Pancreas (tissue), 10 donors: ENCODE results near the gene RNF19B. TPM values are rescaled to one million over a fixed set of nuclear protein-coding genes. Genes with fewer than 3 reads are reported as not detected.

ENCODE experiments used
- ATAC-seq, 4 donors: fragments of 200-7000 bp; cut with Tn5 transposase; one replicate each; pipeline versions ENCODE4 v1.8.0 to v1.9.1; 2020; ENCODE audit warnings: mild to moderate bottlenecking in 4 of 4, moderate library complexity in 4 of 4
- DNase-seq, 6 donors: peaks; one replicate each; pipeline ENCODE4 v3.0.0-alpha.2; 2020
- FAIRE-seq: peaks from 2 replicates; lab custom pipeline; 2012; peaks lifted over from hg19 to GRCh38; lab: Jason Lieb, UNC
- H3K27ac ChIP-seq, 4 donors: fragments of 200-600 bp; sonication (generic); 1 replicate in 3 of 4; 2 replicates in 1 of 4; pipeline versions ENCODE4 v1.5.0 to v1.8.0; 2020
- H3K27me3 ChIP-seq, 4 donors: fragments of 200-600 bp; one replicate each; pipeline ENCODE4 v1.8.0; 2021
- H3K36me3 ChIP-seq, 3 donors: fragments of 200-600 bp; sonication (generic) in 1 of 3; one replicate each; pipeline versions ENCODE4 v1.5.0 to v1.8.0; 2020 to 2021
- H3K4me1 ChIP-seq, 3 donors: fragments of 200-600 bp; one replicate each; pipeline ENCODE4 v1.8.0; 2021
- H3K4me3 ChIP-seq, 4 donors: fragments of 200-600 bp; sonication (generic) in 2 of 4; one replicate each; pipeline versions ENCODE4 v1.5.0 to v1.8.0; 2020 to 2021
- H3K9me3 ChIP-seq, 4 donors: fragments of 200-600 bp; one replicate each; pipeline ENCODE4 v1.8.0; 2021
- CTCF ChIP-seq, 4 donors: fragments of 200-600 bp; sonication (generic) in 3 of 4; IDR thresholded peaks; one replicate each; pipeline versions ENCODE4 v1.5.0 to v1.8.0; 2021; ENCODE audit warnings: antibody characterized with exemption in 4 of 4
- WGBS, 2 donors: extraction: QIAGEN DNeasy Blood & Tissue Kit; methylation state at CpG; one replicate each; pipeline ENCODE4 v1.1.7; 2013; 5-methylcytosine and 5-hydroxymethylcytosine counted together
- intact Hi-C, 3 donors: fragments of 100-400 bp; cut with DNase I; formaldehyde crosslinking; loops; one replicate each; pipeline versions ENCODE4 v1.11.1 to v1.14.2; 2022
- polyA plus RNA-seq, 2 donors: library from polyadenylated mRNA; stranded (reverse); fragments of 200-250 nt; gene quantifications; one replicate each; pipeline ENCODE4 v1.2.3, GENCODE V29; 2013
- total RNA-seq, 6 donors: library from RNA; stranded (reverse); fragmentation: NEBNext Ultra II Directional in 4 of 6; extraction: Animal tissue kit (Norgen Biotek cat#: 25700) in 4 of 6; gene quantifications; one replicate each; pipeline versions ENCODE4 v1.2.1 to v1.2.4, GENCODE V29; 2021 to 2023
- donor health status: healthy with polysubstance abuse.
- donor health status: DM: no; HTN: no; CAD: no; lungs with moderate emphysema.
- donor health status: DM: no; HTN: no; CAD: no.
- donor health status: control.
- donor health status: control.
- donor health status: Bipolar disorder and iron deficiency.
- donor health status: DM: yes; HTN: yes; CAD: no.
- donor health status: DM: no; HTN: no; CAD: no.
- donor health status: DM: no; HTN: no; CAD: no.
- donor health status: DM: yes; HTN: yes; CAD: no.

The RNF19B gene
- total and polyA plus RNA-seq, 8 donors, result 2.3 to 16.3 (median 8.0) TPM

GRCh38 chr1:32939655-32940371 lies 24.8 kb downstream of the RNF19B start:
- intact Hi-C loops, result no loop called here
- Histone ChIP-seq H3K27ac (peak overlapping the region in 1 of 4 donors; percentile 1), H3K4me1 (no peaks in the 10 kb centered on the region), H3K36me3 (peaks cover 0 to 18% (median 8%) of the 10 kb centered on the region in 3 donors), H3K27me3 (no peaks in the 10 kb centered on the region), H3K4me3 (no peak overlapping the region), H3K9me3 (no peaks in the 10 kb centered on the region)
- WGBS, 2 donors, result 83 to 89% methylated on average over 4 of the region's 4 CpGs
- ATAC-seq, result peak in 3 of 4 donors; percentile 59 to 66 (median 61)
- no peak for DNase-seq
- FAIRE-seq, result peak; percentile 37
- TF ChIP-seq CTCF (IDR thresholded peaks at IDR 0.05), result no peak

DNA sequence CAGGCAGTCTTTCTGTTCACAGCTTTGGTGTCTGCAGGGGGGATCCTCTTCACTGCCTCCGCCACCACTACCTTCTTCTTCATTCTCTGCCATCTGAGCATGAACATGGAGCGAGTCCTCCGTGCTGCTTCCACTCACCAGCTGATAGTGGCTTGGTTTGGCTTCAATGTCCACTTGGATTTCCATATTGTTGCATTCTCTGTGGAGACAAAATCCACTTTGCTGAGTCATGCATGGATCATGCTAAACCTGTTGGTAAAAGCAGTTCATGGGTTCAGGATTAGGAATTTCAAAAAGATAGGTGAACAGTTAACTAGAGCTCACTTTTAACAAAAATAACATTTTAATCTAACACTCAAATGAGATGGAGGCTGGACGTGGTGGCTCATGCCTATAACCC lies 27.5 kb downstream of the RNF19B start:
- DNase-seq, result no peak
- Histone ChIP-seq H3K4me1 (peaks cover 0 to 11% (median 7%) of the 10 kb centered on the region in 3 donors), H3K27ac (no peak overlapping the region), H3K9me3 (no peaks in the 10 kb centered on the region), H3K4me3 (no peak overlapping the region), H3K36me3 (peaks cover 0 to 16% (median 7%) of the 10 kb centered on the region in 3 donors), H3K27me3 (no peaks in the 10 kb centered on the region)
- no peak for TF ChIP-seq CTCF (IDR thresholded peaks at IDR 0.05)
- 93% methylated on average over 4 of the region's 4 CpGs for WGBS, 2 donors
- intact Hi-C loops, result no loop called here
- no peak for ATAC-seq
- FAIRE-seq, result no peak

- Histone ChIP-seq H3K27ac (peak overlapping the region in 2 of 4 donors; percentile 70 to 74), H3K27me3 (no peaks in the 10 kb centered on the region), H3K4me3 (no peak overlapping the region), H3K4me1 (peaks cover 0 to 11% (median 7%) of the 10 kb centered on the region in 3 donors), H3K36me3 (peaks cover 0 to 9% (median 0%) of the 10 kb centered on the region in 3 donors), H3K9me3 (no peaks in the 10 kb centered on the region)
- DNase-seq (no peak), ATAC-seq (no peak), FAIRE-seq (no peak)
- whole genome bisulfite sequencing, 2 donors, result 93 to 95% methylated on average over 10 of the region's 10 CpGs
- intact Hi-C loops, result loop anchor here in 1 of 3 donors (5.0 kb wide), 1 partner anchor 123 kb away; no protein-coding TSS in a partner anchor
- TF ChIP-seq CTCF (IDR thresholded peaks at IDR 0.05), result no peak
Measured at GRCh38 chr1:32934535-32934934, 30.1 kb downstream of the RNF19B start.

GRCh38 chr1:32933742-32934322 lies 30.8 kb downstream of the RNF19B start:
- TF ChIP-seq CTCF (IDR thresholded peaks at IDR 0.05), result peak in 1 of 4 donors; percentile 2
- FAIRE-seq (no peak), DNase-seq (peak in 3 of 6 donors; percentile 28 to 64 (median 33)), ATAC-seq (peak; percentile 66 to 91 (median 84))
- H3K27ac ChIP-seq, result peak overlapping the region in 2 of 4 donors; percentile 70 to 74
- peaks cover 0 to 11% (median 7%) of the 10 kb centered on the region in 3 donors for H3K4me1 ChIP-seq
- peaks cover 0 to 9% (median 0%) of the 10 kb centered on the region in 3 donors for H3K36me3 ChIP-seq
- no peak overlapping the region for H3K4me3 ChIP-seq
- no peaks in the 10 kb centered on the region for H3K27me3 ChIP-seq
- WGBS, 2 donors, result 8 to 10% methylated on average over 3 of the region's 3 CpGs
- no peaks in the 10 kb centered on the region for H3K9me3 ChIP-seq
- intact Hi-C loops, result loop anchor here in 1 of 3 donors (5.0 kb wide), 1 partner anchor 123 kb away; no protein-coding TSS in a partner anchor
